H1 (cell line): ENCODE results near the gene UIMC1. TPM values are rescaled to one million over a fixed set of nuclear protein-coding genes. Genes with fewer than 3 reads are reported as not detected.

Experiments used
- EGR1 ChIP-seq: IDR thresholded peaks from 2 replicates; pipeline ENCODE4 v1.6.1; 2011; ENCODE audit warnings: low read depth, low read length, borderline replicate concordance
- RAD21 ChIP-seq, 2 experiments: IDR thresholded peaks in 1 of 2; conservative IDR thresholded peaks in 1 of 2; 2 replicates each; pipeline ENCODE4 v1.6.1; 2011; ENCODE audit warnings: low read depth in 2 of 2, low read length in 2 of 2, improper control_type of control experiment in 1 of 2, inconsistent platforms in 1 of 2, mild to moderate bottlenecking in 1 of 2, moderate library complexity in 1 of 2
- RNF2 ChIP-seq: fragments of 200-900, 300-1000 bp; sonication (generic); IDR thresholded peaks from 2 replicates; pipeline ENCODE4 v1.7.1; 2016; ENCODE audit warnings: borderline replicate concordance, low read depth, mild to moderate bottlenecking, antibody characterized with exemption, low read length; ENCODE audit not compliant: poor library complexity, severe bottlenecking; ENCODE audit errors: missing control alignments
- TBP ChIP-seq: IDR thresholded peaks from 2 replicates; pipeline ENCODE4 v1.6.1; 2011; ENCODE audit warnings: low read depth, low read length, improper control_type of control experiment
- YY1 ChIP-seq: IDR thresholded peaks from 2 replicates; pipeline ENCODE4 v1.6.1; 2011; ENCODE audit warnings: low read depth, mild to moderate bottlenecking, low read length
- polyA plus RNA-seq, 7 experiments: library from polyadenylated mRNA; depleted of rRNA in 3 of 7; stranded (reverse) in 5 of 7; unstranded in 2 of 7; fragments of >200 nt in 5 of 7; fragments of 200-250 nt in 2 of 7; gene quantifications; 1 replicate in 5 of 7; 2 replicates in 1 of 7; 4 replicates in 1 of 7; pipeline versions ENCODE4 v1.2.1 to v1.2.3, GENCODE V29; 2011 to 2013; ENCODE audit warnings: missing spikeins in 2 of 7, mixed read lengths in 2 of 7
- total RNA-seq: library from RNA; stranded (reverse); fragmentation: NEBNext Ultra II Directional; extraction: Animal tissue kit (Norgen Biotek cat#: 25700); gene quantifications from 2 replicates; pipeline ENCODE4 v1.2.1, GENCODE V29; 2021
- TF ChIP-seq, protein P1 (sequence below), 3 experiments: IDR thresholded peaks; 1 replicate in 2 of 3; 2 replicates in 1 of 3; pipeline versions ENCODE4 v1.5.1 to v1.6.1; 2011; ENCODE audit warnings: low read length in 3 of 3, mild to moderate bottlenecking in 3 of 3, inconsistent platforms in 2 of 3, low read depth in 1 of 3, moderate library complexity in 1 of 3; ENCODE audit not compliant: insufficient read depth in 1 of 3; ENCODE audit errors: control extremely low read depth in 1 of 3

Gene UIMC1
- total and polyA plus RNA-seq, 2 of the 8 experiments (the other 6 are each of a cell fraction or from before 2014, with no cell fraction given): 12.8 to 43.7 TPM

DNA sequence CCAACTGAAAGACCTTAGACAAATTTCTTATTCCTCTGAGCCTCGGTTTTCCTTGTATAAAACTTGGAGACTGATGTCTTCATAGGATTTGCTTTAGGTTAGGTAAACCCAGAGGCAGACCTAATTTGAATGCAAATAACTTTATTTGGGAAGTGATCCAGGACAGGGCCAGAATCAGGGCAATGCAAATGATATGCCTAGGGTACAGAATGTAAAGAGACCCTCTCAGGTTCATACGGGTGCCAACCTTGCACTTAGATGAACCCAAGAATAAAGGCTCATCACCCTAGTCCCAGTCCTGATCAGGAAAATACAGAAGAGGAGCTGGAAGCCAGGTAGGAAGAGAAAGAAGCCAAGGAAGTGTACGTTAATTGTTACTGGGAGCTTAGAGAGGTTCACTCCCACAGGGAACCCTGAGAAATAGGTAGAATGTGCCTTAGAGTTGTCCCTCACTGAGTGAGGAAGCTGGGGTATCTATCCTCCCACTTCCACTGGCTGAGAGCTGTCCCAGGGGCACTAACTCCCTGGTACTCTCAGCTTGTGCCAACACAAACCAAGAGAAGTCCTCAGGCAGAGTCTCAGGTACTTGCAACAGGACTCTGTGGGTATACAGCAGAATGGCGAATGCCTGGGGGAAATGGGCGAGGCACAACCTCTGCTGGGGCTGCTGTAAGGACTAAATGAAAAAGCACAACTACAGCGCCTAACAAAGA is 104.3 kb downstream of the UIMC1 start (continued):
- TF ChIP-seq, protein P1, sequence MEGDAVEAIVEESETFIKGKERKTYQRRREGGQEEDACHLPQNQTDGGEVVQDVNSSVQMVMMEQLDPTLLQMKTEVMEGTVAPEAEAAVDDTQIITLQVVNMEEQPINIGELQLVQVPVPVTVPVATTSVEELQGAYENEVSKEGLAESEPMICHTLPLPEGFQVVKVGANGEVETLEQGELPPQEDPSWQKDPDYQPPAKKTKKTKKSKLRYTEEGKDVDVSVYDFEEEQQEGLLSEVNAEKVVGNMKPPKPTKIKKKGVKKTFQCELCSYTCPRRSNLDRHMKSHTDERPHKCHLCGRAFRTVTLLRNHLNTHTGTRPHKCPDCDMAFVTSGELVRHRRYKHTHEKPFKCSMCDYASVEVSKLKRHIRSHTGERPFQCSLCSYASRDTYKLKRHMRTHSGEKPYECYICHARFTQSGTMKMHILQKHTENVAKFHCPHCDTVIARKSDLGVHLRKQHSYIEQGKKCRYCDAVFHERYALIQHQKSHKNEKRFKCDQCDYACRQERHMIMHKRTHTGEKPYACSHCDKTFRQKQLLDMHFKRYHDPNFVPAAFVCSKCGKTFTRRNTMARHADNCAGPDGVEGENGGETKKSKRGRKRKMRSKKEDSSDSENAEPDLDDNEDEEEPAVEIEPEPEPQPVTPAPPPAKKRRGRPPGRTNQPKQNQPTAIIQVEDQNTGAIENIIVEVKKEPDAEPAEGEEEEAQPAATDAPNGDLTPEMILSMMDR (IDR thresholded peaks at IDR 0.05; ENCODE audit: control extremely low read depth in 1 of 3, insufficient read depth in 1 of 3, low read depth in 1 of 3, low read length in 3 of 3): no peak
- TF ChIP-seq RAD21 (IDR thresholded peaks at IDR 0.05 in 1 of 2, conservative IDR thresholded peaks at IDR 0.05 in 1 of 2; ENCODE audit: low read depth in 2 of 2, low read length in 2 of 2) (no peak), EGR1 (no peak), TBP (no peak), YY1 (no peak), RNF2 (no peak)
